ENCODE measurements around the gene IMPG2. TPM values are rescaled to one million over a fixed set of nuclear protein-coding genes. Genes with fewer than 3 reads are reported as not detected.

The IMPG2 gene
- total RNA-seq, 1 experiment from 2014 or later = 0.13 TPM

DNA sequence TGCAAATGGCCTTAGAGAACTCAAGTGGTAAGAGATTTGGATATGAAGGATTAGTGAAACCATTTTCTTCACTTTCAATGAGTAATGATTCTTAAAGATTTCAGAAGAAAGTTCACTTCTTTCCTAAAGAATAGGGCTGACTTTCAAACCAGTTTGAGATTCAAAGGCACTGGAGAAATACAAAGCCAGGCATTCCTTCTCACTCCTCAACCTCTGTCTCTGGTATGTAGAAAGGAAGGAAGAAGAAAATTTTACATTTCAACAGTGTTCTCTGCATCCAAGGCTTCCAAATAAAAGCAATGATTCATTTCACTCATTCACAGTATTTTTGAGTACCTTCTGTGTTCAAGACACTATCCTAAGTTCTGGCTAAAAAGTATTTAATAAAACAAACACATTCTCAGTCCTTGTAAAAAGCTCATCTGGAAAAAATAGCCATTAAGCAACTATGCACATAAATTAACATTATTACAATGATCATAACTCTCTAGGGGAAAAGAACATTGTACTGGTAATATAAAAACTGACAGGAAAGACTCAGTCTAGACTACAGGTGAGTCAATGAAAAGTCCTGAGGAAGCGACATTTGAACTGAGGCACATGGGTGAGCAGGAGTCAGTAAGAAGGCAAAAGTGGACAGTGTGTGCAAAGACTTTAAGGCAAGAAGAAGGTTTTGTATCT lies 79.5 kb downstream of the IMPG2 start:
- ChIA-PET POLR2A (ENCODE audit: low non-redundant PET) (no interaction called here), CTCF (no interaction called here)

DNA sequence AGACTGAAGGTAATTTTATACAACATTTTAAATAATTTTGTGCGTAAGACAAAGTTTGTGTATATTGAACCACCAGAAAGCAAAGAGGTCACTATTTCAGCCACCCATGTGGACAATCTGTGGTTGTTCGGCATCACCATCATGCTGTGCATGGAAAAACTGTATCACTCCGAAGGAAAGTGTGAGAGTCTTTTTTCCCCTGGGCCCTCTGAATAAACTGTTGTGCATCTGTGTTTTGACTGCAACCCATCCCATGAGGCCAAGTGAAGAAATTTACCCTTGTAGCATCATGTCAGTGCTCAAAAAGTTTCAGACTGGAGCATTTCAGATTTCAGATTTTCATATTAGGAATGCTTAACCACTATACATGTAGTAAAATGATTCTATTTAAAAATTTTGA lies 85.3 kb downstream of the IMPG2 start:
- POLR2A ChIA-PET (ENCODE audit: low non-redundant PET) = no interaction called here
- CTCF ChIA-PET = no interaction called here
- BruUV-seq (replicated peaks) = no TSS peak
- TF ChIP-seq EZH2 (IDR thresholded peaks at IDR 0.05; ENCODE audit: borderline replicate concordance, low read depth, low read length, poor library complexity, severe bottlenecking) = no peak
- no peak overlapping the region for H3K27ac ChIP-seq (ENCODE audit: low read depth, low read length, poor library complexity, severe bottlenecking)
- H3K36me3 ChIP-seq (ENCODE audit: insufficient read depth, low read length, poor library complexity, severe bottlenecking) = no peaks in the 10 kb centered on the region
- intact Hi-C loops (cut with micrococcal nuclease; ENCODE audit: unreplicated experiment) = no loop called here
- no peaks in the 10 kb centered on the region for H3K27me3 ChIP-seq (replicated peaks; ENCODE audit: insufficient read depth, low read depth, low read length, poor library complexity)
- no peaks in the 10 kb centered on the region for H3K4me1 ChIP-seq (ENCODE audit: insufficient read depth, low read length, poor library complexity, severe bottlenecking)
- no peak overlapping the region for H3K4me3 ChIP-seq (ENCODE audit: low read depth, low read length, poor library complexity, severe bottlenecking)
- no peak for DNase-seq (ENCODE audit: low spot score)
- no peaks in the 10 kb centered on the region for H3K9me3 ChIP-seq (ENCODE audit: low read depth, low read length, poor library complexity, severe bottlenecking)

More for the DNA sequence above, 79.5 kb downstream of the IMPG2 start:
- Histone ChIP-seq H3K4me3 (ENCODE audit: low read depth, low read length, poor library complexity, severe bottlenecking) (no peak overlapping the region), H3K4me1 (ENCODE audit: insufficient read depth, low read length, poor library complexity, severe bottlenecking) (no peaks in the 10 kb centered on the region), H3K9me3 (ENCODE audit: low read depth, low read length, poor library complexity, severe bottlenecking) (no peaks in the 10 kb centered on the region), H3K27ac (ENCODE audit: low read depth, low read length, poor library complexity, severe bottlenecking) (no peak overlapping the region), H3K36me3 (ENCODE audit: insufficient read depth, low read length, poor library complexity, severe bottlenecking) (no peaks in the 10 kb centered on the region), H3K27me3 (replicated peaks; ENCODE audit: insufficient read depth, low read depth, low read length, poor library complexity) (no peaks in the 10 kb centered on the region)
- TF ChIP-seq, protein P1, sequence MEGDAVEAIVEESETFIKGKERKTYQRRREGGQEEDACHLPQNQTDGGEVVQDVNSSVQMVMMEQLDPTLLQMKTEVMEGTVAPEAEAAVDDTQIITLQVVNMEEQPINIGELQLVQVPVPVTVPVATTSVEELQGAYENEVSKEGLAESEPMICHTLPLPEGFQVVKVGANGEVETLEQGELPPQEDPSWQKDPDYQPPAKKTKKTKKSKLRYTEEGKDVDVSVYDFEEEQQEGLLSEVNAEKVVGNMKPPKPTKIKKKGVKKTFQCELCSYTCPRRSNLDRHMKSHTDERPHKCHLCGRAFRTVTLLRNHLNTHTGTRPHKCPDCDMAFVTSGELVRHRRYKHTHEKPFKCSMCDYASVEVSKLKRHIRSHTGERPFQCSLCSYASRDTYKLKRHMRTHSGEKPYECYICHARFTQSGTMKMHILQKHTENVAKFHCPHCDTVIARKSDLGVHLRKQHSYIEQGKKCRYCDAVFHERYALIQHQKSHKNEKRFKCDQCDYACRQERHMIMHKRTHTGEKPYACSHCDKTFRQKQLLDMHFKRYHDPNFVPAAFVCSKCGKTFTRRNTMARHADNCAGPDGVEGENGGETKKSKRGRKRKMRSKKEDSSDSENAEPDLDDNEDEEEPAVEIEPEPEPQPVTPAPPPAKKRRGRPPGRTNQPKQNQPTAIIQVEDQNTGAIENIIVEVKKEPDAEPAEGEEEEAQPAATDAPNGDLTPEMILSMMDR (conservative IDR thresholded peaks at IDR 0.05; ENCODE audit: low read depth, low read length) = no peak
- TF ChIP-seq EZH2 (IDR thresholded peaks at IDR 0.05; ENCODE audit: borderline replicate concordance, low read depth, low read length, poor library complexity, severe bottlenecking) = no peak
- BruUV-seq (replicated peaks) = no TSS peak
- intact Hi-C loops (cut with micrococcal nuclease; ENCODE audit: unreplicated experiment) = no loop called here
- DNase-seq (ENCODE audit: low spot score) = no peak

DNA sequence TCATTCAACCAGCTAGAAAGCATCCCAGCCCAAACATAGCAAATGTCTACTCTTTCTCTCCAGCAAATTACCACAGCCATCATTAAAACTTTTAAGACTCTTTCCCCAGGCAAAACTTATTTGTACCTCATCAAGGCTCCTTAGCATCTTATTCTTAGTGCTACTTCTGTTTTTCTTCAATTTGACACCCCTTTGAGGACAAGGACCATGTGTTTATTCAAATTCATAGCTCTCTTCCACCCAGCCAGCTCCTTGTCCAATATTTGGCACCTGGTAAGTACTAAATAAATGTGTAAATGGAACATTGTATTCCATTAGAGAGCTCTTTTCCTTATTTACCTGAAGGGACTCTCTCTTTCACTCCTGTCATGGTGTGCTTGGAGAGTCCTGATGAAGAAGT lies 89.8 kb downstream of the IMPG2 start:
- no peak for DNase-seq (ENCODE audit: low spot score)
- Histone ChIP-seq H3K27me3 (replicated peaks; ENCODE audit: insufficient read depth, low read depth, low read length, poor library complexity) (no peaks in the 10 kb centered on the region), H3K27ac (ENCODE audit: low read depth, low read length, poor library complexity, severe bottlenecking) (no peak overlapping the region), H3K4me1 (ENCODE audit: insufficient read depth, low read length, poor library complexity, severe bottlenecking) (no peaks in the 10 kb centered on the region), H3K4me3 (ENCODE audit: low read depth, low read length, poor library complexity, severe bottlenecking) (no peak overlapping the region), H3K36me3 (ENCODE audit: insufficient read depth, low read length, poor library complexity, severe bottlenecking) (no peaks in the 10 kb centered on the region), H3K9me3 (ENCODE audit: low read depth, low read length, poor library complexity, severe bottlenecking) (no peaks in the 10 kb centered on the region)
- intact Hi-C loops (cut with micrococcal nuclease; ENCODE audit: unreplicated experiment) = no loop called here
- TF ChIP-seq, protein P1 (conservative IDR thresholded peaks at IDR 0.05; ENCODE audit: low read depth, low read length) = no peak
- TF ChIP-seq EZH2 (IDR thresholded peaks at IDR 0.05; ENCODE audit: borderline replicate concordance, low read depth, low read length, poor library complexity, severe bottlenecking) = no peak
- ChIA-PET CTCF (no interaction called here), POLR2A (ENCODE audit: low non-redundant PET) (no interaction called here)
- no TSS peak for BruUV-seq (replicated peaks)

DNA sequence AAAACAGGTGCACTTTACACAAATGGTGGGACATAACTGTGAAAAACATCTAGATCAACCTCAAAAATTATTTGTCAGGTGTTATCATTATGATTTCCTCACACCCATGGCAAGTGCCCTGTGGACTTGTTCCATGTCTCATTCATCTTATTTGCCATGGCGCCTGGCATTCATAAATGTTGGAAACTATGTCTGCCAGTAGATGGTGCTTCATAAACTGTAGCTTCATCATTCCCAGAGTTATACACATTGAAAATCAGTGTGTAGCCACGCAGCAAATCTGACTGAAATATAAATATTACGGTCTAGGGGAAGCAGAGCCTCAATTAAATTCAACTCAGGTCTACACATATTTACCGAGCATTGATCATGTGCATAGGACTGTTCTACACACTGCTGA lies 90.7 kb downstream of the IMPG2 start:
- TF ChIP-seq, protein P1 (conservative IDR thresholded peaks at IDR 0.05; ENCODE audit: low read depth, low read length) = peak; percentile 52
- TF ChIP-seq EZH2 (IDR thresholded peaks at IDR 0.05; ENCODE audit: borderline replicate concordance, low read depth, low read length, poor library complexity, severe bottlenecking) = no peak
- H3K4me1 ChIP-seq (ENCODE audit: insufficient read depth, low read length, poor library complexity, severe bottlenecking) = no peaks in the 10 kb centered on the region
- H3K4me3 ChIP-seq (ENCODE audit: low read depth, low read length, poor library complexity, severe bottlenecking) = no peak overlapping the region
- H3K27ac ChIP-seq (ENCODE audit: low read depth, low read length, poor library complexity, severe bottlenecking) = no peak overlapping the region
- no TSS peak for BruUV-seq (replicated peaks)
- no peaks in the 10 kb centered on the region for H3K27me3 ChIP-seq (replicated peaks; ENCODE audit: insufficient read depth, low read depth, low read length, poor library complexity)
- DNase-seq (ENCODE audit: low spot score) = peak; percentile 32
- no peaks in the 10 kb centered on the region for H3K36me3 ChIP-seq (ENCODE audit: insufficient read depth, low read length, poor library complexity, severe bottlenecking)
- ChIA-PET CTCF (interaction anchor here (0.6 kb wide), 1 partner anchor 152 kb away, joined by 3 read pairs; no protein-coding TSS in a partner anchor), POLR2A (ENCODE audit: low non-redundant PET) (no interaction called here)
- intact Hi-C loops (cut with micrococcal nuclease; ENCODE audit: unreplicated experiment) = loop anchor here (10.0 kb wide), 1 partner anchor 285 kb away; the partner anchor contains the start of gene SENP7
- no peaks in the 10 kb centered on the region for H3K9me3 ChIP-seq (ENCODE audit: low read depth, low read length, poor library complexity, severe bottlenecking)

All from A673 (cell line).